HG03460 (cell line): ENCODE measurements around the gene MEX3D.

Experiments used
- ATAC-seq: cut with Tn5 transposase; IDR thresholded peaks from one replicate; pipeline ENCODE4 v1.9.1; 2021; ENCODE audit not compliant: unreplicated experiment

The MEX3D gene

DNA sequence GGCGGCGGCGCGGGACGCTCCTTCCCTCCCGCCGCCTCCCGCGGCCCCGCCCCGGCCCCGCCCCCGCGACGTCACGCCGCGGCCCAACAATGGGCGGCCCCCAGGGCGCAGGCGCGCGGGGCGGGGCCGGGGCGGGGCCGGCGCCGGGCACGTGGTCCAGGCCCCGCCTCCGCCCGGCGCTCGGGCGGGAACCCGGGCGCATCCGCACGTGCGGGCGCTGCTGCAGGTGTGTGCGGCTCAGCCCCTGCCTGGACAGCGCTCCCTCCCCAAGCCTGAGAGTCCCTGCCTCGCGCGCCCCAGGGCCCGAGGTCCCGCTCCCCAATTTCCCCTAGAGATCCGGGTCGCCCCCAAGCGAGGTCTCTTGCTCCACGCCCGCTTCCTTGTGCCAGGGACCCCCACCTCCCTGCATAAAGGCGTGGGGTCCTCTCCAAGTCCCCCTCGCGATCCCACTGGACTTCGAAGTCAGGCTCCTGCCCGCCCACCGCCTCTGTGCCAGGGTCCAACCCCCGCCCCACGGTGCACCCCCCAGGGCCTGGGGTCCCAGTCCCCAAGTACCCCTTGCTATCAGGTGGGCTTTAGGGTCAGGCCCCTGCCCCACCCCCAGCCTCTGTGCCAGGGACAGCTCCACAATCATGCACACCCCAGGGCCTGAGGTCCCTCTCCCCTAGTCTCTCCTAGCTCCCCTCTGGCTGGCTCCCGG, at the start of gene MEX3D:
MEX3D (minus strand) TSS at position 6 of the 700 bp plus-strand sequence. CDS start 267 bp downstream, outside the sequence.
- peak; percentile 67 for ATAC-seq

DNA sequence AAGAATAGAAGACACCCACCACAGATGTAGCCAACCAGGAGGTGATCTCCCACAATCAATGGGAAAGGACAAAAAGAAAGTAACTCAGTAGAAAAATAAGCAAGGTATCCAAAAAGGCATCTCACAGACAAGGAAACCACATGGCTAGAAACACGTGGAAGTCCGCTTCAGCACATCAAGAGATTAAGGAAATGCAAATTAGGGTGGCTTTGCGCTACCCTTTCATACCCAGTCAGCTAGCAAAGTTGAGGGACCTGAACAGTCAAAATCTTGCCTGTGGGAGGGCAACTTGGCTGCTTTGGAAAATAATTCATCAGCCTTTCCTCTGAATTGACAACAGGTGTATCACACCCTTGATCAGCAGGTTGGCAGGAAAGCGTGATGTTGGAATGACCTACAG, 48.8 kb upstream of the MEX3D start:
- ATAC-seq, result no peak

DNA sequence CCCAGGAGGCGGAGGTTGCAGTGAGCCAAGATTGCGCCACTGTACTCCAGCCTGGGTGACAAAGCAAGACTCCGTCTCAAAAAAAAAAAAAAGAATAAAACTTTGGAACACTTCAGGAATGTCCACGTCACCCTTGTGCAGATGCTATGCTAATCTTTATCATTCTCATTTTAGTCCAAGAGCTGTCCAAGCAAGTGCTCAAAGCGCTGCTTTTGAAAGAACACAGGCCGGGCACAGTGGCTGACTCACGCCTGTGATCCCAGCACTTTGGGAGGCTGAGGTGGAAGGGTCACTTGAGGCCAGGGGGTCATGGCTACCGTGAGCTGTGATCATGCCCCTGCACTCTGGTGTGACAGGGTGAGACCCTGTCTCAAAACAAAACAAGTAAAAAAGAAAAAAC, 48.3 kb upstream of the MEX3D start:
- ATAC-seq, result no peak

DNA sequence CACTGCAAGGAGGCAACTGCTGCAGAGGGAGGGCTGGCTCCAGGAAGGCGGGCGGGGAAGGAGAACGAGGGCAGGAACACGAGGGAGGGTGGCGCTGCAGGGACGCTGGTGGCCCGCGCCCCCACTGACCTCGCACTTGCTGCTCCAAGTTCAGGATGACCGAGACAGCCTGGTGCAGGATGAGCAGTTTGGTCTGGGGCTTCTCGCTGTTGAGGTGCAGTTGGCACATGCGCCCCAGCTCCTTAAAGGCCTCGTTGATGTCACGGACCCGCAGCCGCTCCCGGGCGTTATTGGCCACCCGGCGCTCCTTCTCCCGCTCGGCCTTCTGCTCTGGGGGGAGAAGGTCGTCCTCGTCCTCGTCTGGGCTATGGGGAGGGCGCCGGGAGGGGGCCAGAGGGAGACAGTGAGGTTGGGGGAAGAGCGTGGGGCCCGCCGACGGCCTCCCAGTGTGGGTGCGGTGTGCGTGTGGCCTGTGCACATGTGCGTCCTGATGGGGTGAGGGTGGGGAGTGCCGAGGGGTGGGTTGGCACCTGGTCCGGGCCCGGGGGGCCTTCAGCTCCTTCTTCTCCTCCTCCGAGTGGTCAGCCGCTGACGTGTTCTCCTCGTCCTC, 47.1 kb upstream of the MEX3D start:
- no peak for ATAC-seq

DNA sequence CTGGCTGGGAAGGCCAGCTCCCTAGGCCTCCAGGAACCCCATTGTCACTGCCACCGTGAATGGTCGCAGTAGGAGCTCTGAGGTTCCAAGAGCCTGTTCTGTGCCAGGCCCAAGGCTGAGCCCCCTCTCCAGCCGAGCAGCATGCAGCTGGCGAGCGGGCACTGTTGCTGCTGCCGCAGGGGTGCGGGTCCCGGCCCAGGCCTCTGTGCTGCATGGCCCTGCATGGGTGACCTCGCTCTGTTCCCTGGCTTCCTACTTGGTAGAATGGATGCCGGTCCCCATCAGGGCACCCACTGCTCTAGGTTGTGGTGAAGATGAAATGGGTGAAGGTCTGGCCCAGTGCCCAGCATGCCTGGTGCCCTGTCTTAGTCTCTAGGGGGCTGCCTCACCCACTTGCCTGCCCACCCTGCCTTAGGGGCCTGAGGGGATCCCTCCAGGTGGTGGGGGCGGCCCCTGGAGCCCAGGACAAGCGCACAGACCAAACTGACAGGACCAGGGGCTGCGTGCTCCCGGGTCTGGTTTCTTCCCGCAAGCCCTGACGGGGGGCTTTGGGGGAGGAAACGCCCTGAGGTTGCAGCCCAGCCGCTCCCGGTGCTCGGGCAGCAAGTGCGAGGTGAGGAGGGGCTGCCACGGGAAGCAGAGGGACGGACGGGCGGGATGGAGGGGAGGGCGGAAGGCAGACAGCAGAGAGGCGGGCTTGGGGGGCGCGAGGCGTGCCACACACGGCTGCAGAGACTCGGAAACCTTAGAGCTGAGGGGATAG, 45.9 kb upstream of the MEX3D start:
- ATAC-seq, result no peak

DNA sequence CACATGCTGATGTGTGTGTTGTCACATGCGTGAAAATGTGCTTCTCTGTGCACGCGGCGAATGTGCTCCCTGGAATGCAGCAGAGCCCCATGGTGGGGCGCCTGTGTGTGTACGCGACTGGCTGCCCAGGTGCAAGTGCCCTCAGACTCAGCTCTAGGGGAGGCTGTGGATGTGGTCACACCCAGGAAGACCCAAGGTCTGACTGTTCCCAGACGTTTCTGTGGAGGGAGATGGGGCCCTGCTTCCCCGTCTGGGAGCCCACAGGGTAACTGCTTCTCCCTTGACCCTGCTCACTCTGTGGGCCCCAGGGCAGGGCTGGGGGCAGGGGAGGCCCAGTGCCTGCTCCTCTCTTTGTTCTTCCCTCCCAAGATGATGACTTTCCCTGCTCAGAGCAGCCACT, 45.0 kb upstream of the MEX3D start:
- no peak for ATAC-seq

DNA sequence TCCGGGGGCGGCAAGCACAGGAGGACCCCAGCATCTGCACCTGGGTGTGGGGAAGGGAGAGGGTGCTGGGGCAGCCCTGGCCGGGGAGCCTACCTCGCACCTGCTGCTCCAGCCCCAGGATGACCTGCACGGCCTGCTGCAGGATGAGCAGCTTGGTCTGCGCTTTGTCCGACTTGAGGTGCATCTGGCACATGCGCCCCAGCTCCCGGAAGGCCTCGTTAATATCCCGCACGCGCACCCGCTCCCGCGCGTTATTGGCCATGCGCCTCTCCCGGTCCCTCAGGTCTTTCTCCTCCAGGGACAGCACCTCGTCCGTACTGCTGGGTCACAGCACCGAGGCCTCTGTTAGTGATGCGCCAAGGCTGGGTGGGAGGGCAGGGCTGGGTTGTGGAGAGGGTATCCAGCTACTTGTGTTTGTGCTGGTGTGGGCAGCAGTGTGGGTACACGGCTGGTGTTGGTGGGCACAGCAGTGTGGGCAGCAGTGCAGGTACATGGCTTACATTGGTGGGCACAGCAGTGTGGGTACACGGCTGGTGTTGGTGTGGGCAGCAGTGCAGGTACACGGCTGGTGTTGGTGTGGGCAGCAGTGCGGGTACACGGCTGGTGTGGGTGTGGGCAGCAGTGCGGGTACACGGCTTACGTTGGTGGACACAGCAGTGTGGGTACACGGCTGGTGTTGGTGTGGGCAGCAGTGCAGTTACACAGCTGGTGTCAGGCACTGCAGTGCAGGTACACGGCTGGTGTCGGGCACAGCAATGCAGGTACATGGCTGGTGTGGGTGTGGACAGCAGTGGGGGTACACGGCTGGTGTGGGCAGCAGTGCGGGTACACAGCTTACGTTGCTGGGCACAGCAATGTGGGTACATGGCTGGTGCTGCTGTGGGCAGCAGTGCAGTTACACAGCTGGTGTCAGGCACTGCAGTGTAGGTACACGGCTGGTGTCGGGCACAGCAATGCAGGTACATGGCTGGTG, 44.3 kb upstream of the MEX3D start:
- ATAC-seq, result no peak

DNA sequence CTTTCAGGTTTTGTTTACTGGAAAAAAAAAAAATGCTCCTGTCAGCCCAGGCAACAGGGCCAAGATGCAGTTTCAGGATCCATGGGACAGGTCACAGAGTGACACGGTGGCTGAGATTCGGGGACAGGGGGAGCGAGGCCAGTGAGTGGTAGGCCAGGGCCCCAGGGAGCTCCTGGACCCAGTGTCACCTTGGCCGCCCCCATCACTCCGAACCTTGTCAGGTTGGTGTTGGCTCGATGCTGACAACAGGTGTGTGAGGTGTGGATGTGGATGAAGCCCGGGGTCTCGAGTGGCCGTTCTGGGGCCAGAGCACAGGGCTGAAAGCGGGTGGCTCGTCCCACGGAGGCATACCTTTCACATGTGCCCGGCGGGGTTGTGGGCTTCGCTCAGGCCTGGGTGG, 43.2 kb upstream of the MEX3D start:
- no peak for ATAC-seq

DNA sequence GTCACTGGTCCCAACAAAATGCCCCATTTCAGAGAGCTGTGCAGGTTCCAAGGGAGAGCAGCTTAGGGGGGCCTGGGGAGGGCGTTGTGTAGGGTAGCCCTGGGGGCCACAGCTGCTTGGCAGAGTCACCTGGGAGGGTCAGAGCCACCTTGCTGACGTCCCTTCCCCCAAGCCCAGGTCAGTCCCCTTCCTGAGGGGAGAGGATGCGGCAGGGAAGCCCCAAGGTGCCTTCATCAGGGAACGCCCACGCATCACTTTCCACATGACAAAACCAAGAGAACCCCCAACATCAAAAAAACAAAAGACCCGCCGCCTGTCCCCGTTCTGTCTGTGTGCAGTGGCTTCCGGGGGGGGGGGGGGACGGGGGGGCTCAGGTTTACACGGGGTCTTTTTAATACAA, 42.5 kb upstream of the MEX3D start:
- ATAC-seq, result no peak

DNA sequence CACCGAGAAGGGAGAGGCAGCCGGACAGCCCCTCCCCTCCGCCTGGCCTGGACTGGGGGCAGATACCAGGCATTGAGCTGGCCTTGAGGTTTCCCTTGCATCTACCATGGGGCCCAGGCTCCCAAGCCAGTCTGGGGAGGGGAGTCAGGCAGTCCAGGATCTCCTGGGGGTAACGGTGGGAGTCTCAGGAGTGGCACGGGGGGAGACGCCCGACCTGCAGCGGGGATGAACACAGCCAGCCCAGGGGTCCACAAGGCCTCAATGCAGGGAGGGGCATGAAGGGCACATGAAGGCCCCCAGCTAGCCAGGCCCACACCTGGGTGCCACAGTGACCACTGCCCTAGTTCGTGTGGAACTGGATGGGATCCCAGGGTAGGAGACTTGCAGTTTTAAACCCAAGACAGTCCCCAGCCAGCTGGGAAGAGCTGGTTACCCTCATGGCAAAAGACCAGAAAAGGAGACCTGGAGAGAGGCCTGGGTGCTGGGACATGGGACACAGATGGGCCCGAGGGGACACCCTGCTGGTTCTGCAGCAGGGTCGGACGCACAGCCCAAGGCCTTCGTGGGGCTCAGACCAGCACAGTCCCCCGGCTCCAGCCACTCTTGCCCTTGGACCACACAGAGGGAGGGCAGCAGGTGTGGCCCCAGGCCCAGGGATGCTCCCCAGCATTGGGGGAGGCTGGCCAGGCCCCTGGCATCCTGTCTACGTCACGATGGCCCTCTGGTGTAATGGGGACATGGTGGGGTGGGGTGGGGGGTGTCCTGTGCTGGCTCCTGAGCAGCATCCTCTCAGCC, 41.8 kb upstream of the MEX3D start:
- ATAC-seq, result no peak

DNA sequence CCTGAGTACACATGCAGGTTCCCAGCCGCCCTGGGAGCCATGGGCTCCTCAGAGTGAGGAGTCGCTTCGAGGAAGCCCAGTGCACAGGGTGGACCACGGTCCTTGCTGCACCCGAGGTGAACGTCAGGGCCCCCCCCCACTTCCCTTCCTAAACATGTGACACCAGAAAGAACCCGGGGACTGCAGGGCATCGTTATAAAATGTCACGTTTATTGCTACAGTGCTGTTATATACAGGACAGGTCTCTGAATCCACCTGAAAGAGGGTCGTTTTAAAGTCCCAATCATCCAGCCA, 40.9 kb upstream of the MEX3D start:
- ATAC-seq, result no peak

DNA sequence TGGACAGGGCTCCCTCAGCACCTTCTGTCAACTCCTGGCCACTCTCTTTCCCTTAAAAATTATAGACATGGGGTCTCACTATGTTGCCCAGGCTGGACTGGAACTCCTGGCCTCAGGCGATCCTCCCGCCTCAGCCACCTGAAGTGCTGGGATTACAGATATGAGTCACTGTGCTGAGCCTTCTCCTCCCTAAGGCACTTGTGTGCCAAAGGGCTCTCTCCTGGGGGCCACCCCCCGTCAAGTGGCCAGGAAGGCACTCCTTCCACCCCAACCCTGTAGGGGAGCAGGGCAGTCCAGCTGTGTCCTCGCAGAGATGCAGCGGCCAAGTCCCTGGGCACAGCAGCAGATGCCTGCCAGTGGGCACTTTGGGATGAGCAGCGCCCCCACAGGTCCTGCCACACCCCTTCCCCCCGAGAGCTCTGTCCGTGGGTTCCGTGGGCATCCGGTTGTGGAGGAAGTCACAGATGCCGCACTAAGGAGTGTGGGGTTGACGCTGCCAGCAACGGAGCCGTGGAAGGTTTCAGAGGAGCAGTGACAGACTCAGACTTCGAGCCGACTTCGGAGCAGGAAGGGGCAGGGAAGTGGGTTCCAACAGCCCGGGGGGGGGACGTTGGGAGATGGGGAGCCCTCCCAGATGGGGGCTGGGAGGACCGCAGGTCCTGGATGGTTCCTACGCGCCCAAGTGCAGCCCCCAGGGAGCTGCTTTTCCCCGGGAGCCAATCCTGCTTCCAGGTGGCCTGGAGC, 40.4 kb upstream of the MEX3D start:
- no peak for ATAC-seq

DNA sequence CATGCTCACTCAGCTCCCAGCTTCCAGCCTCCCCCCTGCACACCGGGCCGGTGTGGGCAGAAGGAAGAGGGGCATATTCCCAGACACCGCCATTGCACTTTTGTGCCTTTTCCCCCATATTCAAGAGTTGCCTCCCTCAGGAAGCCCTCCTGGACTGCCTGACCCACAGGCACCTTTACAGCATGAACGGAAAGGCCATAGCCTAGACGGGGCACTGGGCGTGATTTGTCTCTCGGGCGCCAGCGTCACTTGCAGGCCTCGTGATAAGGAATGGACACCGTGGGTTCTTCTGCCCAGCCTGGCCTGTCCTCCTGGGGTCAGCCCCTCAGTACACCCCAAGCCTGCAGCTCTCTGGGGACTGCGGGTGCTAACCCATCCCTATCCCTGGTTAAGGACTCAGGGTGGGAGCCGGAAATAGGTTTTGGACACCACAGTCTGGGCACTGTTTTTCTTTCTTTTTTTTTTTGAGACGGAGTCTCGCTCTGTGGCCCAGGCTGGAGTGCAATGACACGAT, 38.1 kb upstream of the MEX3D start:
- ATAC-seq, result no peak

DNA sequence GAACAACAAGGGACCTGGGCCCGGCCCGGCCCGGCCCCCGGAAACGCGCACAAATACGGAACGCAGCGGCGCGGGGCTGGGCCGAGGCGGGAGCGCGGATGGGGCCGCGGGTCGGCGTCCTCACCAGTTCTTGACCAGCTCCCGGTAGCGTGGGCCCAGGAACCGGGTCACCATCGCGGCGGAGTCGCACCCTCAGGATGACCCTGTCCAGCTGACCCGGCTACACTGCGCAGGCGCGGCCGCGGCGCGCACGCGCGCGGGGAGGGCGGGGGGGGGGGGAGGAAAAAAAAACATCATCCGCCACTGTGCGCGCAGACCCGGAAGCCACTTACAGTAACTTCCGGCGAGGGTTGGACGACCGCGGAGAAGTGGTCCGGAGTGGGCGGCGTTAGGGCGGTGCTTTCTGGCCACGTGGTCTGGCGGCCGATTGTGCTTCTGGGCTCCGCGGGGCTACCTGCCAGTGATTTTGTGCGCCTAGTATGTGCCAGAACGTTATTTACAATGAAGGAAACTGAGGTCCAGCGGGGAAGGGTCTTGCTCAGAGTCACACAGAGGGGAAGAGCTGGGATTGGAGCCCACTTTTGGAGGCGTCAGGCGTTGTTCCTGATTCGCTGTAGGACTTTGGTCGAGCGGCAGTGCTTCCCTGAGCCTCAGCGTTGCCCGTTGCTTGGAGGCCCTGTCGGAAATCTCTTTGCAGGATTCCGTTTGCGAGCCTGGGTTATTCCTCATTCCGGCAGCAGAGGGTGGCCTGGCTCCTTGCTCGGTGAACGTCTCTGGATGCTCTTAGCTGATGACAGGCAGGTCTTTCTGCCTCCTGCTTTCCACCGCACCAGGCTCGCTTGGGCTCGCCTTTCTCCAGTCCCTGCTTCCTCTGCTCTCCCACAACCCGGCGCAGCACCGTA, 37.4 kb upstream of the MEX3D start, which contains the start of gene UQCR11:
UQCR11 (minus strand) TSS at position 227 of the 902 bp plus-strand sequence; CDS start at position 174, 53 bp downstream.
- peak; percentile 84 for ATAC-seq

DNA sequence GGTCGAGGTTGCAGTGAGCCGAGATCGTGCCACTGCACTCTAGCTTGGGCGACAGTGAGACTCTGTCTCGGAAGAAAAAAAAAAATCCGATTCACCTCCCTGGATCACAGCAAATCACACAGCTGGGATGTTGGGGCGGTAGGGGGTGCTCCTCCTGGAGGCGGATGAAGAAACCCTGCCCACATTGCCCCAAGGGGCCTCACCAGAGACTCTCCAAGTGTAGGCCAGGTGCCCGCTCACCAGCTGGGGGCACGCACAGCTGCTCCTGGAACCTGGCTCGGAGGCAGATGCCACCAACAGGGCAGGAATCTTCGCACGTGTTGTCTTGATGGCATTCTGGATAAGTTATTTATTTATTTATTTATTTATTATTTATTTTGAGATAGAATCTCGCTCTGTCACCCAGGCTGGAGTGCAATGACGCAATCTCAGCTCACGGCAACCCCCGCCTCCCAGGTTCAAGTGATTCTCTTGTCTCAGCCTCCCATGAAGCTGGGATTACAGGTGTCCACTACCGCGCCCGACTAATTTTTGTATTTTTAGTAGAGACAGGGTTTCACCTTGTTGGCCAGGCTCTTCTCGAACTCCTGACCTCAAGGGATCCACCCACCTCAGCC, 34.1 kb upstream of the MEX3D start:
- no peak for ATAC-seq

DNA sequence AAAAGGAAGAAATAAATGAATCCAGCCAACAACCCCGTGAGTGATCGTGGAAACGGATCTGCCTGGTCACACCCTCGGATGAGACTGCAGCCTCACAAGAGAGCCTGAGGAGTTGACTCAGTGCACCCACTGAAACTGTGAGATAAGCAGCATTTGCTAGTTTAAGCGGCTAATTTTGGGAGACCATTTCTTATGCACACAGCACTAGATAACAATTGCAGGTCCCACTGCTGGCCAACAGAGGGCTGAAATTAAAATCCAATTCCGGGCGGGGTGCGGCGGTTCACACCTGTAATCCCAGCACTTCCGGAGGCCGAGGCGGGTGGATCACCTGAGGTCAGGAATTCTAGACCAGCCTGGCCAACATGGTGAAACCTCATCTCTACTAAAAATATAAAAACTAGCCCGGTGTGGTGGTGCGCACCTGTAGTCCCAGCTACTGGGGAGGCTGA, 33.5 kb upstream of the MEX3D start:
- ATAC-seq, result no peak

DNA sequence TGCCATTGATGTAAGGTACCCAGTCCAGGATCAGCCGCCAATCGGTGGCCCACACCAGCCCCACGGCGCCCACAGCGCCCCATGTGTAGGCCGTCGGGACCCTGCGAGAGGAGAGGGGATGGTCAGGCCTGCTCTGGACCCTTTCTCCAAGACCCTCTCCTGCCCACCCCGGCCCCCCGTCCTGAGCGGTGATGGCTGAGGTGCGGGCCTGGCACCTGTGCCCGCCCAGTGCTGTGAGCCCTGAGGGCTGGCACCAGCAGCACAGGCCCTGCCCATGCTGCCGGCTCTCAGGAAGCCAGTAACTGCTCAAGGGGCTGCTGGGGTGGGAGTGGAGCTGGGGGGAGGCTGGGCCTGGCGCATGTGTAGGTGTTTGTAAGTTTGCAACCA, 31.3 kb upstream of the MEX3D start:
- no peak for ATAC-seq
